M059J (cell line): ENCODE measurements around the gene KCNQ1OT1. TPM values are rescaled to one million over a fixed set of nuclear protein-coding genes. Genes with fewer than 3 reads are reported as not detected.

ENCODE experiments used
- DNase-seq: peaks from one replicate; pipeline ENCODE4 v3.0.0-alpha.2; 2012; ENCODE audit warnings: low read depth
- total RNA-seq: library from RNA; depleted of rRNA; stranded (reverse); fragments of >200 nt; shearing (Covaris generic); gene quantifications from 2 replicates; pipeline ENCODE4 v1.2.3, GENCODE V29; 2014; rRNA removed

The KCNQ1OT1 gene
- total RNA-seq, 1 experiment from 2014 or later = 0.47 TPM

- no peak for DNase-seq
Measured at GRCh38 chr11:2559527-2560311, 140.1 kb downstream of the KCNQ1OT1 start.

- DNase-seq = no peak
Measured at GRCh38 chr11:2558861-2559526, 140.8 kb downstream of the KCNQ1OT1 start.

GRCh38 chr11:2558397-2558796 lies 141.4 kb downstream of the KCNQ1OT1 start:
- DNase-seq = no peak

Other genes with a start within 250 kb of the KCNQ1OT1 start
- gene CDKN1C, start 185.8 kb upstream of the KCNQ1OT1 start, total RNA-seq = 4.4 and 6.2 TPM in 2 replicates
- gene PHLDA2, start 229.4 kb upstream of the KCNQ1OT1 start, total RNA-seq = 9.1 and 18.9 TPM in 2 replicates